WTC11 (cell line): Measurements from ENCODE around the gene ADCY5.

Source experiments
- CTCF ChIP-seq: fragments of 200-600 bp; IDR thresholded peaks from 2 replicates; pipeline ENCODE4 v1.8.0; 2022; ENCODE audit warnings: antibody characterized with exemption
- IRF2 ChIP-seq: sonication (generic); formaldehyde crosslinking; IDR thresholded peaks from 2 replicates; pipeline ENCODE4 v1.8.0; 2022; ENCODE audit warnings: low read depth, missing genetic modification reagents, borderline replicate concordance
- SP1 ChIP-seq: sonication (generic); formaldehyde crosslinking; conservative IDR thresholded peaks from 2 replicates; pipeline ENCODE4 v1.8.1; 2022; ENCODE audit warnings: missing genetic modification reagents
- TCF7 ChIP-seq: sonication (generic); formaldehyde crosslinking; IDR thresholded peaks from 2 replicates; pipeline ENCODE4 v1.8.0; 2022; ENCODE audit warnings: mild to moderate bottlenecking, low read depth, missing genetic modification reagents, moderate library complexity
- TEAD4 ChIP-seq: sonication (generic); formaldehyde crosslinking; IDR thresholded peaks from 2 replicates; pipeline ENCODE4 v1.8.0; 2022; ENCODE audit warnings: mild to moderate bottlenecking, missing genetic modification reagents
- TF ChIP-seq, protein P1 (sequence below): sonication (generic); formaldehyde crosslinking; IDR thresholded peaks from 2 replicates; pipeline ENCODE4 v1.8.0; 2023; ENCODE audit warnings: missing genetic modification reagents

GRCh38 chr3:123481722-123482457 lies 33.0 kb upstream of the ADCY5 start:
- TF ChIP-seq TCF7 (CRISPR knock-in tag) (no peak), SP1 (CRISPR knock-in tag) (no peak), IRF2 (CRISPR knock-in tag) (no peak), CTCF (no peak), TEAD4 (CRISPR knock-in tag) (no peak)
- TF ChIP-seq, protein P1, sequence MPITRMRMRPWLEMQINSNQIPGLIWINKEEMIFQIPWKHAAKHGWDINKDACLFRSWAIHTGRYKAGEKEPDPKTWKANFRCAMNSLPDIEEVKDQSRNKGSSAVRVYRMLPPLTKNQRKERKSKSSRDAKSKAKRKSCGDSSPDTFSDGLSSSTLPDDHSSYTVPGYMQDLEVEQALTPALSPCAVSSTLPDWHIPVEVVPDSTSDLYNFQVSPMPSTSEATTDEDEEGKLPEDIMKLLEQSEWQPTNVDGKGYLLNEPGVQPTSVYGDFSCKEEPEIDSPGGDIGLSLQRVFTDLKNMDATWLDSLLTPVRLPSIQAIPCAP (CRISPR knock-in tag), result no peak
